Stomach smooth muscle (tissue), 2 donors: ENCODE results near the gene POLE.

ENCODE experiments used
- H3K27ac ChIP-seq: one replicate; pipeline ENCODE4 v1.7.0; 2013; ENCODE audit warnings: mild to moderate bottlenecking, low read length, inconsistent platforms
- H3K27me3 ChIP-seq, 2 donors: one replicate each; pipeline ENCODE4 v1.7.0; 2013; ENCODE audit warnings: low read length in 2 of 2; ENCODE audit not compliant: insufficient read depth in 2 of 2, control insufficient read depth in 1 of 2
- H3K36me3 ChIP-seq, 2 donors: one replicate each; pipeline ENCODE4 v1.7.0; 2013; ENCODE audit warnings: low read length in 2 of 2; ENCODE audit not compliant: control insufficient read depth in 2 of 2, insufficient read depth in 2 of 2
- H3K4me1 ChIP-seq: one replicate; pipeline ENCODE4 v1.7.0; 2013; ENCODE audit warnings: low read length; ENCODE audit not compliant: control insufficient read depth, insufficient read depth
- H3K4me3 ChIP-seq, 2 donors: one replicate each; pipeline ENCODE4 v1.7.0; 2013; ENCODE audit warnings: low read length in 2 of 2
- H3K9ac ChIP-seq, 2 donors: one replicate each; pipeline ENCODE4 v1.7.0; 2013; ENCODE audit warnings: low read length in 2 of 2, mild to moderate bottlenecking in 1 of 2
- H3K9me3 ChIP-seq, 2 donors: one replicate each; pipeline ENCODE4 v1.7.0; 2013; ENCODE audit warnings: low read length in 2 of 2; ENCODE audit not compliant: control insufficient read depth in 2 of 2
- donor health status: healthy.
- donor health status: Pancreatic carcinoma.

POLE gene

GRCh38 chr12:132610051-132610759 is 76.9 kb downstream of the POLE start, which contains the start of gene LRCOL1:
TSS of gene LRCOL1 (minus strand) at chr12:132610582. CDS start at chr12:132606251, 4,331 bp downstream.
- Histone ChIP-seq H3K4me1 (peaks cover 15% of the 10 kb centered on the region), H3K4me3 (peak within 1 kb of the TSS; percentile 40 to 60), H3K36me3 (no peaks in the 10 kb centered on the region), H3K9me3 (peaks cover 0 to 8% of the 10 kb centered on the region in 2 donors), H3K27ac (no peak within 1 kb of the TSS), H3K27me3 (peaks cover 24 to 27% of the 10 kb centered on the region in 2 donors), H3K9ac (no peak within 1 kb of the TSS)

- peaks cover 19% of the 10 kb centered on the region for H3K4me1 ChIP-seq
- H3K4me3 ChIP-seq = no peak overlapping the region
- peaks cover 0 to 8% of the 10 kb centered on the region in 2 donors for H3K9me3 ChIP-seq
- H3K27ac ChIP-seq = no peak overlapping the region
- no peaks in the 10 kb centered on the region for H3K36me3 ChIP-seq
- peaks cover 34 to 36% of the 10 kb centered on the region in 2 donors for H3K27me3 ChIP-seq
- no peak overlapping the region for H3K9ac ChIP-seq
These were observed 78.6 kb downstream of the POLE start for GRCh38 chr12:132608231-132609171.

- Histone ChIP-seq H3K9me3 (peaks cover 0 to 7% of the 10 kb centered on the region in 2 donors), H3K4me1 (peaks cover 23% of the 10 kb centered on the region), H3K36me3 (no peaks in the 10 kb centered on the region), H3K27ac (no peak overlapping the region), H3K9ac (no peak overlapping the region), H3K4me3 (no peak overlapping the region), H3K27me3 (peaks cover 34 to 40% of the 10 kb centered on the region in 2 donors)
These were observed 80.2 kb downstream of the POLE start for GRCh38 chr12:132606927-132607326.

- Histone ChIP-seq H3K9ac (no peak overlapping the region), H3K27ac (no peak overlapping the region), H3K36me3 (no peaks in the 10 kb centered on the region), H3K9me3 (peaks cover 0 to 3% of the 10 kb centered on the region in 2 donors), H3K4me3 (no peak overlapping the region), H3K4me1 (peaks cover 24% of the 10 kb centered on the region), H3K27me3 (peaks cover 34 to 42% of the 10 kb centered on the region in 2 donors)
These were observed 80.7 kb downstream of the POLE start for GRCh38 chr12:132606466-132606865.

GRCh38 chr12:132605892-132606291 is 81.2 kb downstream of the POLE start:
- H3K9ac ChIP-seq = no peak overlapping the region
- H3K27me3 ChIP-seq = peaks cover 33 to 42% of the 10 kb centered on the region in 2 donors
- no peaks in the 10 kb centered on the region for H3K9me3 ChIP-seq
- H3K36me3 ChIP-seq = no peaks in the 10 kb centered on the region
- H3K4me1 ChIP-seq = peaks cover 26% of the 10 kb centered on the region
- H3K4me3 ChIP-seq = no peak overlapping the region
- no peak overlapping the region for H3K27ac ChIP-seq

- peaks cover 30 to 33% of the 10 kb centered on the region in 2 donors for H3K27me3 ChIP-seq
- H3K27ac ChIP-seq = no peak overlapping the region
- no peak overlapping the region for H3K4me3 ChIP-seq
- H3K9me3 ChIP-seq = no peaks in the 10 kb centered on the region
- H3K4me1 ChIP-seq = peaks cover 27% of the 10 kb centered on the region
- no peaks in the 10 kb centered on the region for H3K36me3 ChIP-seq
- no peak overlapping the region for H3K9ac ChIP-seq
These were observed 82.3 kb downstream of the POLE start for GRCh38 chr12:132604668-132605441.

GRCh38 chr12:132604151-132604618 is 83.0 kb downstream of the POLE start:
- Histone ChIP-seq H3K27me3 (peaks cover 27 to 33% of the 10 kb centered on the region in 2 donors), H3K4me1 (peaks cover 29% of the 10 kb centered on the region), H3K36me3 (no peaks in the 10 kb centered on the region), H3K9ac (no peak overlapping the region), H3K9me3 (no peaks in the 10 kb centered on the region), H3K4me3 (peak overlapping the region in 1 of 2 donors; percentile 52), H3K27ac (no peak overlapping the region)

- Histone ChIP-seq H3K27me3 (peaks cover 23 to 33% of the 10 kb centered on the region in 2 donors), H3K9me3 (no peaks in the 10 kb centered on the region), H3K4me1 (peaks cover 33% of the 10 kb centered on the region), H3K9ac (no peak overlapping the region), H3K36me3 (no peaks in the 10 kb centered on the region), H3K27ac (peak overlapping the region; percentile 6), H3K4me3 (peak overlapping the region in 1 of 2 donors; percentile 52)
These were observed 83.6 kb downstream of the POLE start for GRCh38 chr12:132603240-132604150.

- H3K9me3 ChIP-seq = no peaks in the 10 kb centered on the region
- no peaks in the 10 kb centered on the region for H3K36me3 ChIP-seq
- H3K4me3 ChIP-seq = no peak overlapping the region
- H3K4me1 ChIP-seq = peaks cover 33% of the 10 kb centered on the region
- H3K9ac ChIP-seq = no peak overlapping the region
- H3K27ac ChIP-seq = peak overlapping the region; percentile 6
- H3K27me3 ChIP-seq = peaks cover 21 to 30% of the 10 kb centered on the region in 2 donors
These were observed 84.4 kb downstream of the POLE start for GRCh38 chr12:132602572-132603239.
